Hippocampal formation (tissue), 2 donors: Measurements from ENCODE around the gene CTPS2.
"Not testable (repeated sequence)": the region's sequence is repeated elsewhere in the genome, so short reads cannot be mapped to it uniquely, and the experiment has no call there.

Experiments
- DNase-seq, 2 donors: peaks; one replicate each; lab custom pipeline; 2025; lab: John Stamatoyannopoulos, UW

The CTPS2 gene

DNA sequence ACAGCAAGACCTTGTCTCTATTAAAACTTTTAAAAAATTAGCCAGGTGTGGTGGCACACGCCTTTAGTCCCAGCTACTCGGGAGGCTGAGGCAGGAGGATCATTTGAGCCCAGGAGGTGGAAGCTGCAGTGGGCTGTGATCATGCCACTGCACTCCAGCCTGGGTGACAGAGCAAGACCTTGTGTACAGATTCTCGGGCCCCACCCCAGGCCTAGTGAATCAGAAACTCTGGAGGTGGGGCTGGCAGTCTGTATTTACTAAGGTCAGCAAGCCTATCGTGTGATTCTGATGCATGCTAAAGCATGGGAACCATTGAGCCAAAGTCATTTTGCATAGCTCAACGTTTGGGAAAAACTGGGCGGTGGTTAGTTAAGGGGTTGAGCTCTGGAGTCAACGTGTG, 59.0 kb downstream of the CTPS2 start:
- no peak for DNase-seq

DNA sequence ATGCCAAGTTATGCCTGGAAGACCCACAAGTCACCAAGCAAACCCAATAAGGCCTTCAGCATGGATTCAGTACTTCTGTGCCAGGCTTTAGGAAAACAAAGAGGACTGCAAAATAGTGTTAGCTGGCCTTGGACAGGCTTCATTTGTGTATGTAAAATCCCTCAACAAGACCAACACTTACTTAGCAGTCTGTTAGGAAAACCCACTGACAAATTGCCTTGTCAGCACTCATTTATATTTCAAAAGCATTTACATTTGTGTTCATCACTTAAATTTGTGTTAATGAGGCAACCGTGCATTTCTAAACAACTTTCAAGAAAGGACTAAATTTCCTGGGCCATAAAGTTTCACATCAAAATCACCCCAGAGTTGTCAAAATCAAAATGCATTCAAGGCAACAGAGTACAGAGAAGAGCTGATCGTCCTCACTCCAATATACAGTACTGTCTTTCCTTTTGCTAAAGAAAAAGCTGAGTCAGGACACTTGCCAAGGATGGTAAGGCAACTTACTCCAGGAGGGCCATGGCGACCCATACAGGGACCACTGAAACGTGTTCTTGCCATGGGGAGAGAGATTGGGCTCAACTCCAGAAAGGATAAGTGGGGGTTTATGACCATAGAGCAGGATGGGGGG, 61.0 kb downstream of the CTPS2 start:
- DNase-seq, result no peak

DNA sequence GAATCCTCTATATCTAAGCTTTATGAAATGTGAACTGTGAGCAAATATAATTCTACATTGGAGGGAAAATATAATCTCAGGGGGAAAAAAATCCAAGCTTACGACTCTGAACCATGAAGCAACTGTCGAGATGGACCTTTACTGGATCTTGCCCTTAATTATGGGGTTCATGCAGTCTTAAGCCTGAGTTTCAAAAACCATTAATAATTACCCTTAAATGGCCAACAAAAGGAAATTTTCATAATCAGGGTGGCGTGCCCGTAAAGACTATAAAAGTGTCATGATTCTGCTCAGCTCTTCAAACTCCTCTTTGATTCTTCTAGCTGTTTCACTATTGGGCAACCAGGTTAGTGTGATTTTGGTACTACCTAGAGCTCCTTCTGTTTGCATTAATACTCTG, 62.6 kb downstream of the CTPS2 start, which contains the start of gene S100G:
Gene S100G (plus strand): TSS at position 301 of the 400 bp plus-strand sequence. CDS start 849 bp downstream, outside the sequence.
- DNase-seq, result no peak

DNA sequence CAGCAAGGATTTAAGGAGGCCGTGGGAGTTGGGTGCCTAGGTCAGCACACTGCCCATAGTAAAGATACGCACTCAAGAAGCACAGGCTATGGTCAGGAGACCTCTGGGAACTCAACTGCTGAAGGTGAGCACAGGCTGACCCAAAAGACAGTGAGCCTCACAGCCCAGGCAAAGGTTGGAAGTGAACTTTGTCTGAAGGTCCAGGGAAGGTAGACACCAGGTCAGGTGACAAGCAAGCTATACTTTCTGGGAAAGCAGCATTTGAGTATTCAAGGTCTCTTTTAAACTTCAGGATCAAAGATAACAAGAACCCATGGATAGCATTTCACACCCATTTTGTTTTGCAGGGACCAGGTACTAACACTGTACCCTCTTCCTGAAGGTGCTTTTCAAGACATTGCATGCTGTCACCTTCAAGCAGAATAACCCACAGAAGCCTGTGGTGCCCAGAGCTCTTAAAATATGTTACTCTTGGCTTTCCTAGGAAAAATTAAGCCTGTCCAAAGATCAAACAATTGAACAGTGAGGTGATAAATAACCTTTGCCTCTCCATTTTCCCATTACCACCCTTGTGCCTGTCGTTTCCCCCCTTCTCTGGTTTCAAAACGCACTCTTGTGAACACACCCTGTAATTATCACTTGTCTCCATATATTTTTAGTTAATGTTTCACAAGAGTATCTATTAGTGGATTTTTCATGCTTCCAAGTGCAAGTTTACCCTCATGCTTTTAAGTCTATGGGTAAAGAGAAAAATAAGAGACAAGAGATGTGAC, 65.9 kb downstream of the CTPS2 start:
- no peak for DNase-seq

DNA sequence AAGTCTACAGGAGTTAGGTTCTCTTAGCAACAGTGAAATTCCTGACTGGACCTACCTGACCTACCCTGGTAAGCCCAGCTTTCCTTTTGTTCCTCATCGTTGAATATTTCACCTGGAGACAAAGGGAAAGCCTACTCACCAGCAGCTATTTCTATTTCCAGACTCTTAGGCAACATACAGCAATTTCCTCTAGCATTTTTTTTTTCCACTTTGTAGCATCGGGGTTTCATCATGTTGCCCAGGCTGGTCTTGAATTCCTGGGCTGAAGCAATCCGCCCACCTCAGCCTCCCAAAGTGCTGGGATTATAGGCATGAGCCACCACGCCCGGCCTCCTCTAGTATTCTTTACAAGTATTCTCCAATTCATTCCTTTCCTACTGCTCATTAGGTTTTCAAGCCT, 69.3 kb downstream of the CTPS2 start:
- no peak for DNase-seq

DNA sequence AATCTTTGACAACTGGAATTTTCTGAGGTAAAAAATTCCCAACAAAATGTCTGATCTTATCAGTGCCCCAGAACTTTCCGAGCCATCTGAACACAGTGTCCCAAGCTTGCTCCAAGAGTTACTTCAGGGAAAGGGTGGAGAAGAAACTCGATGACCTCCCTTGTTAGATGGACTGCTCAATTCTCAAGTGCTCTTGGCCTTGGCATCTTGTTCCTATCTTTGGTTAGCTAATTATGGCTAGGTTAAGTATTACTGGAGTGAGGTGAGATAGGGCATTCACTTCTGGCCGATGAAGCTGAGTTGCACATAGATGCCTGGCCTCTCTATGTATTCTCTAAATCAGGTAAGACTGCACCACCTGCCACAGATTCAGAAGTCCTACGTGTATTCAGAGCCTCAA, 71.6 kb downstream of the CTPS2 start:
- no peak for DNase-seq

DNA sequence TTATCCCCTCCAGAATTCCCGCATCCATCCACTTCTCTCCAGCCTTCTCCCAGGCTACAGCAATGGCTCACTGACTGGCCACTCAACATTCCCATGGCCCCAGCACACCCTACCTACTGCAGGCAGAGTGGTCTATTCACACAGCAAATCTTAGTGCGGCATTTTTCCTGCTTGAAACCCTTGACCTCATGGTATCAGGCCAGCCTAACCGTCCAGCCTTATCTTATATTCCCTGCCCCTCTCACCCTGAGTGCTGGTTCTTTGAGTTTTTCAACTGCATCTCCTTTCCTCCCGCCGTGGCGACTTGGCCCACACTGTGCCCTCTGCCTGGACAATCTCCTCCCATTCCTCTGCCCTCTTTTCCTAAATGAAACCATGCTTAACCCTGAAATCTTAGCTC, 72.5 kb downstream of the CTPS2 start:
- DNase-seq, result no peak

DNA sequence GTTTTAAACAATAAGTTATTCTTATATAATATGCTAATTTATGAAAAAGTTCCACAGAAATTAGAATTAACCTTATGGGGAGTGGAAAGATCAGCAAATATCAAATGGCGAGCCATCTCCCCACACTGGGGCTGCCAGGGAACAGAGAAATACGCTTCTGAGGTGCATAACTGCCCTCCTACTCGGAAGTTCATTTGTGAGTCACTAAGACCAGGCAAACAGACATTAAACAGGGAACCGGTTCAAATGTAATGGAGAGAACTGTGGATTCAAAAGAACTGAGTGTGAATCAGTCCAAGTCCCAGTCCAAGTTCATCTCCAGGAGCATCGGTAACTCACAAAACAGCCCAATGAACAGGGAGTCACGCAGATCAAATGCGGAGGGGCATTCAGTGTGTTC, 73.9 kb downstream of the CTPS2 start:
- no peak for DNase-seq

DNA sequence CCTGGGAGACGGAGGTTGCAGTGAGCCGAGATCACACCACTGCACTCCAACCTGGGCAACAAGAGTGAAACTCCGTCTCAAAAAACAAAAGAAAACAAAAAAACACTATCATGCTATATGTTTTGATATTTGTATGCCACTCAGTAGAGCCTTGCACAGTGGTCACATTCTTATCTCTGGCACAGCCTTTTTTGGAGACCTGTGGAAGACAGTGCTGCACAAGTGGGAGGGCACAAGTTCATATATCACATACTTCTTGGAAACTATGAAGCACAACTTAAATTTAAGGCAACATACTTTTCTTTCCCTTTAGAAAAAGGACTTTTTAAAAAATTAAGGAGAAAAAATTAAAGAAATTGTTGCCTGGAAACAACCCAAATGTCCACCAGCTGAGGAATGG, 76.9 kb downstream of the CTPS2 start:
- no peak for DNase-seq

DNA sequence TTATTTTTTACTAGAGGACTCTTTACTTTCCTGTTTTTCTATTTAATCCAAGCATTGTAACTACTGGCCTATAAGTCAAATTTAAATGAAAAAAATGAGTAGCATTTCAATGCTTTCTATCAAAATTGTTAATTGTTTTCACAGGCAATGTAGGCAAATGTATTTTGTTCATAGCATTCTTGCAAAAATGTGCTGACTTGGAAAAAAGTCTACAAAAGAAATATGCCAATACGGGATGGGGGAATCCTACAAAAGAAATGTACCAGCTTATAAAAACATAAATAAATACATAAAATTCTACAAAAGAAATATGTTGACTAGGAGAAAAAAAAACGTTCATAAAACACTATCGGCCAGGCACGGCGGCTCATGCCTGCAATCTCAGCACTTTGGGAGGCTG, 77.4 kb downstream of the CTPS2 start:
- DNase-seq, result no peak

DNA sequence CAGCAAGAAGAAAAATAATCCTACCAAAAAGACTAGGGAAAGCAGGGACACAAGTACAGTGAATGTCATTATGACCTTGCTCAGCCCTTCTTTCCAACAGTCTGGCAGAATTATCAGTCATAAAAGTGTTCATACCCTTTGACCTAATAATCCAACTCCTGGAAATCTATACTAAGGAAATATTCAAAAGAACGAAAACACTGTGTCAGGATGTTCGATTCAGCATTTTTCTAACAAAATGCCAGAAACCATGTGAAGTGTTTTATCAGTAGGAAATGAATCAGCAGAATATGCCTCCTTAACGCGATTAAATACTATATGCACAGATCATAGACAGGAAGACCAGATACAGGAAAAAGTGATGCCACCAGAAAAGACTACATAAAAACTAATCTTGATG, 78.7 kb downstream of the CTPS2 start:
- no peak for DNase-seq

DNA sequence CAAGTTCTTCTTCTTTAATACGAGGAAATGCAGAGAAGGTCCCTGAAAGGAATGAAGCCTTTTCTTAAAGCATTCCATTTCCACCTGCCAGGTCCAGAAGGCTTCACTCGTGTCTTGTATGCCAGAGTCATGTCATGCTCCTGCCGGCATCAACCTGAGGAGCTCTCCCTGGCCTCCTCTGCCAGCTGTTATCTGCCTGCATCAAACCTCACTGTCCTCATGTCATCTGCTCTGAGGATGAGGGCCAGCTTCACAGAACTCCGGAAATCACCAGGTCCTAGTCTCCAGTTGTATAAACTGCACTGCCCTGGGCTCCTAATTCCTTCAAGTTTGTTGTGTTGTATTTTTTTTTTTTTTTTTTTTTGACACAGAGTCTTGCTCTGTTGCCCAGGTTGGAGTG, 82.6 kb downstream of the CTPS2 start:
- no peak for DNase-seq

DNA sequence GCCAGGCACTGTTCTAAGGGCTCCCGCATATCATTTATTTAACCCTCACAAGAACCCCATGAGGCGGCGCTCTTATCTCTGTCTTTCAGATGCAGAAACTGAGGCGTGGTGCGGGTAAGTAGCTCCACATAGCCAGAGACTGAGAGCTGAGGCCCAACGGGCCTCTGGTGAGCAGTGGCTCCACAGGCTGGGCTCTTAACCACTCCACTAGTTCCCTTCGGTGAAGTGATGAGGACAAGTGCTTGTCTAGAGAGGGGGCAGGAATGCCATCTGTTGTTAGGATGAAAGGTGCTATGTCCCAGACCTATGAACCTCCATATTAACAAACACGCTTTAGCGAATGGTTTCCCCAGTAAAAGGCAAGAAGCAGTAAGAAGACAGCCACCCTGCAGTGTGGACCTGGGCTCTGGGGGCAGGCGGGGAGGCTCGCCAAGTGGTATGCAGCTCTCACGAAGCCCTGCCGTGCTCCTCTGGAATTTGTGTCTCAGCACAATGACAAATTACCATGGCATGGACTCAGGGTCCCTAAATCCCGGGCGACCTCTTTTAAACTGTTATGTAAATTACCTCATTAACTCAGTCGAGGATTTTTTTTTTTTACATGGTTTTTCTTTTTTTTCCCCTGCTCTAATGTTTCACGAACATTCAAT, 83.4 kb downstream of the CTPS2 start:
- DNase-seq, result no peak

DNA sequence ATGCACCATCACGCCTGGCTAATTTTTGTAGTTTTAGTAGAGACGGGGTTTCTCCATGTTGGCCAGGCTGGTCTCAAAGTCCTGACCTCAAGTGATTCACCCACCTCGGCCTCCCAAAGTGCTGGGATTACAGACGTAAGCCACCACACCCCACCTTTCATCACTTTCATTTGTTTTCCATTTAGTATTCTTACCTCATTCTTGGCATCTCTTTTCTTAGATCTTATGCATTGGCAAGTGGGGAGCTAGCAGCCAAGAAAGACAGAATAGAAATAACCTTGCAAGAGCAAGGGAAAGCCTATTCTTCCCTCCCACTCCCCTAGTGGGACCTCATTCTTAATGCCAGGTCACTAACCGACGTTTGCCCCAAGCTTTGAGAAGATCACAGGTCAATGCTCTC, 84.0 kb downstream of the CTPS2 start:
- DNase-seq, result not testable (repeated sequence)

DNA sequence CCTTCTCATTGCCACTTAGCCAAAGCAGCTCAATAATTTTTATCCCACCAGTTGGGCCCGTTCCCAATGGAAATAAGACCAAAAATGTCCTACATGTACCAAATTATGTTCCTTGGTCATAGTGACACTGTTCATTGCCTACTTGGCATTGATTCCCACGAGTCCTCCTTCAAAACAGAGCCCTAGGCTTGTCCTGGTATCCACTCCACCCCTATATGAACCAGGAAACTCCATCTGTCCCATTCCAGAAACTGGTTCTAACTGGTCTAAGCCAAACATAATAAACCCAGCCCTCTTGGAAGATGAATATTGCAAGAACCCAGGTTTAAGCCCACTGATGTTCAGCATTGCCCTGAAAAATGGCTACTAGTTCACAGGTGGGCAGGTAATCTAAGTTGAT, 93.4 kb downstream of the CTPS2 start:
- no peak for DNase-seq

DNA sequence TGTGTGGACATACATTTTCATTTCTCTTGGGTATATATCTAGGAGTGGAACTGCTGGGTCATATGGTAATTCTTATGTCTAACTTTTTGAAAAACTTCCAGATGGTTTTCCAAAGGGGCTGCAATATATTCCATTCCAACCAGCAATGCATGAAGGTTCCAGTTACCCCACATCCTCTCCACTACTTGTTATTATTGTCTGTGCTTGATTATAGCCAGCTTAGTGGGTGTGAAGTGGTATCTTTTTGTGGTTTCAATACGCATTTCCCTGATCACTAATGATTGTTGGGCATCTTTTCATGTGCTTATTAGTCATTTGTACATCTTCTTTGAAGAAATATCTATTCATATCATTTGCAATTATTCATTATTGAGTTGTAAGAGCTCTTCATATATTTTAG, 94.0 kb downstream of the CTPS2 start:
- DNase-seq, result no peak

DNA sequence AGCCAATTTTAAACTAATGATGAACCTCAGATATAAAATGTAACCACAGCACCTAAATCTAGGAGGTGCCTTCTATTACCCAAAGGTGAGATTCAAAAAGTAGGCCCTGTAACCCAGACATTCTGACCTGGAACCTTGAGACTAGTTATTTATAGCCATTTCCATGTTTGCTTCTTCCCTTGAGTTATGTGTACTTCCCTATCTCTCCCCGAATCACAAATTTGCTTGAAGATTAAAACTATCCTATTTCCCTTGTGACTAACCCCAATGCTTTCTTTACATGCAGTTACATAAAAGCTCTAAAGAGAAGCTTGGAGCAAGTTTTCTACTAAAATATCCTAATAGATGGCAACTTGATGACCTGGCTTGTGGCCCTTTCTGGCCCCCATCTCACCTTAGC, 95.1 kb downstream of the CTPS2 start:
- DNase-seq, result no peak

DNA sequence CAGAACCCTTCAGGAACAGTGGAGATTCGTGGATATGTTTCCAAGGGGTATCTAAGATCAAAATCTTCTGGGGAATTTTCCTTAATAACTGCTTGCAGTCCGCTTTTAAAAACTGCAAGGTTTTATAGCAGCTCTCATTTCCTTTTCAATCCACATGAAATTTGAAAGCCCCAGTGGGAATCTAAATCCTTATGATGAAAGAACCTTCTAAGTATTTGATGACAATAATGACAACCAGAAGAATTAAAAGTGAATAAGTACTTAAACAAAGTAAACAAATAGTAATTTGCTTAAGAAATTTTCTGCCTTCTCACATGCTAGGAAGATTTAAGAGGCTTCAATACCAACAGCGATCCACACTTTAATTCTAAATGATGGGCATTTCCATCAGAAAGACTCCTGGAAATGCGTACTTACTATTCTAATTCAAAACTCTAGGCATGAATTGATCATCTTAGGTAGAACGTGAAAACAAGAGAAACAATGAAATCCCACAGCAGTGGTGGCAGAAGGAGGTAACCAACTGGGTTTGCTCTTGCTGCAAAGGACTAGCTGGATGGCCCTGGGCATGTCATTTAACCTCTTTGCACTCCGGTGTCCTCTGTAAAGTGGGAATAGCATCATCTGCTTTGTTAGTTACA, 100.1 kb downstream of the CTPS2 start:
- DNase-seq, result no peak

DNA sequence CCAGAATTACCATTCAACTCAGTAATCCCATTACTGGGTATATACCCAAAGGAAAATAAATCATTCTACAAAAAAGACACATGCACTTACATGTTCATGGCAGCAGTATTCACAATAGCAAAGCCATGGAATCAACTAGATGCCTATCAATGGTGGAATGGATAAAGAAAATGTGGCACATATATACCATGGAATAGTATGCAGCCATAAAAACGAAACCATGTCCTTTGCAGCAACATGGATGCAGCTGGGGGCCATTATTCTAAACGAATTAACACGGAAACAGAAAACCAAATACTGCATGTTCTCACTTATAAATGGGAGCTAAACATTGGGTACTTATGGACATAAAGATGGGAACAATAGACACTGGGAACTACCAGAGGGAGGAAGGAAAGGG, 101.8 kb downstream of the CTPS2 start:
- not testable (repeated sequence) for DNase-seq

DNA sequence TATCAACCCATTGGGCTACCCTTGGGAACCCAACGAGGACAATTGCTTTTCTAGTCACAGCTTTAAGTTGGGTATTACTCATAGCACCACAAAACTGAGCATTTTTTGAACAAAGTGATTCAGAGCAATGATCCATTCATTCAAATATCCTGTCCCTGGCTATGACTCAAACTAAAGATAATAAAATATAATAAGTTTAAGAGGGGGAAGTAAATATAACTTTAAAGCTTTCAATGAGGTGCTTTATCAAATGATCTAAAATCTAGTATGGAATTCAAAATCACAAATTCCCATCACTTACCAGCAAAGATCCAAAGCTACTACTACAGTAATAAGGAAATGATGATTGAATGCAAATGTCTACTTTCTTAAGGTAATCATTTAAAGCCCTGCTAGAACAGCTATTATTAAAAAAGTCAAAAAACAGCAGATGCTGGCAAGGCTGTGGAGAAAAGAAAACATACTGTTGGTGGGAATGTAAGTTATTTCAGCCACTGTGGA, 102.3 kb downstream of the CTPS2 start:
- DNase-seq, result no peak

DNA sequence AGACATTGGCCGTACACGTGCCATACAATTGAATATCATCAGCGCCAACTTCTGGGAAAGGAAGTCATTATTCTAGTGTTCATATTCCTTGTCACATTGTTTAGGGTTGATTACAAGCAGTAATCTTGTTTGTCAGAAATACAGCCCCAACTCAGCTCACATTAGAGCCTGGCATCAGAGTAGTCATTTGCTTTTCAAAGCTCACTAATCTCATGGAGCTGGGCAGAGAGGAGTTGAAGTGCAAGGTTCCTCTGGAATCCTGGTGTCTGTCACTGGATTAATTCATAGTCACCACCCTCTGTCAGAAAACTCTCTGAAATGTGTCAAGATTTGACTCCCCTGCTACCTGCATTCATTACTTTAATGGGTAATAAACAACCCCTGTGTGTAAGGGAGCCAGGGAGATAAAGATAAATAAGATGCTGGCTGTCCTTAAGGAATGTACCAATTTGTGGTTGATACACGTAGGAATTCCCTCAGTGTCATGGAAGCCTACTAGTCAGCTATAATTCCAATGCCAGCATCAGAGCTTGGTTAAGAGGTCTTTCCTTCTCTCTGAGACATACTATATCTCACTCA, 106.2 kb downstream of the CTPS2 start:
- no peak for DNase-seq

DNA sequence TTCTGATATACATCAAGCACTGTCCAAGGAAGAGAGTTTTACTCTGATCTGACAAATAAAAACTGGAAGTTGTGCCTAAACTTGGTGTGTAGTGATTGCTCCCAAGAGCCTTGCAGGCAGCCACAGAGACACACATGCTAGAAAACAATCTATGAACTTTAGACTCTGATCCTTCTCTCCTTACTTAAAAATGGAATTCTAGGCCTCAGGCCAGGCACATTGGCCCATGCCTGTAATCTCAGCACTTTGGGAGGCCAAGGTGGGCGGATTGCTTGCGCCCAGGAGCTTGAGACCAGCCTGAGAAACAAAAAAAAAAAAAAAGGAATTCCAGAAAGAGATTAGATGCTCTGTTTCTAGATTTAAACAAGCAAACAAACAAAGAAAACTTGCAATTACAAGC, 108.1 kb downstream of the CTPS2 start:
- DNase-seq, result no peak
